CMK (cell line): ENCODE data around the gene ZBTB34.

ENCODE experiments used
- DNase-seq: peaks from one replicate; pipeline ENCODE4 v3.0.0-alpha.2; 2010; ENCODE audit warnings: low read depth

Gene ZBTB34

GRCh38 chr9:126926364-126926763 is 65.9 kb downstream of the ZBTB34 start:
- no peak for DNase-seq

DNA sequence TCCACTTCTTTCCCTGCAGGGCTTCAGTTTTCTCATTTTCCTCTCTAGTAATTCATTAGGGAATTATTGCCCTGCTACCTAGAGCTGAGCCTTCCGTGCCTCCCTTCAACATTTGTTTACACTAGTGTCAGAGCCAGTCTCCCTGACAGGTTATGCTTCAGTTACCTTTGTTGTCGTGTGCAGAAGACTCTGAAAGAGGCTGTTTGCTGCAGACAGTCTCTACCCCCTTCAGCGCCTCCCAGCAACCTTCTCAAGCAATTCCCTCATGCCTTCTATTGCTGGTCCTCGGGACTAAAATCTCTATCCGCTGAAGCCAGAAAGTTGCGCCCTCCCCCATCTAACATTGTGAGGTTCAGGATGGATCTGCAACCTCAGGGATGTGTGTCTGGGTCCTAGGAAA is 67.0 kb downstream of the ZBTB34 start:
- DNase-seq: no peak

- no peak for DNase-seq
Measured at GRCh38 chr9:126932871-126933321, 72.5 kb downstream of the ZBTB34 start.

GRCh38 chr9:126933334-126933980 is 73.0 kb downstream of the ZBTB34 start:
- DNase-seq: no peak

DNA sequence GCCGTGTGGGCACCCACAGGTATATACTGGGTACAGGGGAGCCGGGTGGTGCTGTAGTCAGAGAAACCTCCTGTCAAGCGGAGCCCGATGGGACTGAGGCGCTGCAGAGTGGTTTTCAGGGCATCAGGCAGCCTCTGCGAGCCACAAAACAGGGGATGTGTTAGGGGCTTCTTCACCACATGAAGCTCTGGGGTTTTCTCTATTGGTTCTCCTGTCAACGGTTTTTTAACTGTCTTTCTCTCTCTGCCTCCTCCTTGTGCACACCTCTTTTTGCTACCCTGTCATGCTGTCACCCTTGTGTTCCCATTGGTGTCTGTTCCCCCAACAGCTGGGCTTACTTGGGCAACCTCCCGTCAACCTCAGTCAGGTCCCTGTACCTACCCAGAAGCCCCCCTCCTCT is 74.0 kb downstream of the ZBTB34 start:
- DNase-seq: no peak
